AG04450 (cell line): ENCODE measurements around the gene USP9Y. TPM values are rescaled to one million over a fixed set of nuclear protein-coding genes. Genes with fewer than 3 reads are reported as not detected.

Source experiments
- CTCF ChIA-PET: fragments of 300-600, 350-600 bp; formaldehyde crosslinking; extraction: SDS; loops from one replicate; lab custom pipeline; 2022; ENCODE audit warnings: antibody characterized with exemption, inconsistent platforms; lab: Charles Lee
- POLR2A ChIA-PET: fragments of 350-600 bp; formaldehyde crosslinking; extraction: SDS; loops from one replicate; lab custom pipeline; 2021; ENCODE audit warnings: antibody characterized with exemption, inconsistent platforms; lab: Yijun Ruan, JAX
- DNase-seq: peaks from one replicate; pipeline ENCODE4 v3.0.0-alpha.2; 2011; ENCODE audit warnings: low read depth, low spot score
- H3K27ac ChIP-seq: one replicate; pipeline ENCODE4 v1.5.1; 2012; ENCODE audit warnings: low read depth, low read length, control low read depth
- H3K27me3 ChIP-seq: one replicate; pipeline ENCODE4 v1.6.0; 2012; ENCODE audit warnings: low read length; ENCODE audit not compliant: control insufficient read depth, insufficient read depth
- H3K4me3 ChIP-seq: 2 replicates; pipeline ENCODE4 v1.5.1; 2011; ENCODE audit warnings: mild to moderate bottlenecking, low read depth, low read length, control low read depth
- H3K9me3 ChIP-seq: 2 replicates; pipeline ENCODE4 v1.5.1; 2012; ENCODE audit warnings: low read length; ENCODE audit not compliant: control insufficient read depth, insufficient read depth
- polyA plus RNA-seq: library from polyadenylated mRNA; depleted of rRNA; stranded (reverse); fragments of >200 nt; gene quantifications from 2 replicates; pipeline ENCODE4 v1.2.3, GENCODE V29; 2011
- TF ChIP-seq, protein P1 (sequence below): IDR thresholded peaks from 2 replicates; pipeline ENCODE4 v1.5.1; 2011; ENCODE audit warnings: low read depth, low read length, control low read depth, inconsistent platforms

Gene USP9Y
- polyA plus RNA-seq, 1 experiment = 51.8 TPM

DNA sequence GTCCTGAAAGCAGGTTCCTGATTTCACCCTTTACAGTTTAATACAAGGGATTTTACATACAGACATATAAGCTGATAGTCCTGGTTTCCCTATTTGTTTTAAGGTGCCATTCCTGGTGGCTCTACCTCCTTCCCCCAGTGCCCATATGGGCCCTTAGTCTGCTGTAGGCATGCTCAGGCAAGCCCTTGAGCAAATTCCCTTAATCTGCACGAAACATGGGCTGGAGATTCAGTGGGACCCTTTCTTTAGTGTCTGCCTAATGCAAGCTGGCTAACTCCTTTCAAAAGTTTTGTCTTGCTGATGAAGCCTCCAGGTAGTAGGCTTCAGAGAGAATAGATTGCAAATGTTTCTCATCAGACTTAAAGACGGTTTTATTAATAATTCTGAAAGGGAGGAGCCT lies 22.9 kb upstream of the USP9Y start:
- Histone ChIP-seq H3K4me3 (no peak overlapping the region), H3K9me3 (peaks cover 11% of the 10 kb centered on the region), H3K27ac (no peak overlapping the region), H3K27me3 (no peaks in the 10 kb centered on the region)
- ChIA-PET POLR2A (no interaction called here), CTCF (no interaction called here)
- TF ChIP-seq, protein P1, sequence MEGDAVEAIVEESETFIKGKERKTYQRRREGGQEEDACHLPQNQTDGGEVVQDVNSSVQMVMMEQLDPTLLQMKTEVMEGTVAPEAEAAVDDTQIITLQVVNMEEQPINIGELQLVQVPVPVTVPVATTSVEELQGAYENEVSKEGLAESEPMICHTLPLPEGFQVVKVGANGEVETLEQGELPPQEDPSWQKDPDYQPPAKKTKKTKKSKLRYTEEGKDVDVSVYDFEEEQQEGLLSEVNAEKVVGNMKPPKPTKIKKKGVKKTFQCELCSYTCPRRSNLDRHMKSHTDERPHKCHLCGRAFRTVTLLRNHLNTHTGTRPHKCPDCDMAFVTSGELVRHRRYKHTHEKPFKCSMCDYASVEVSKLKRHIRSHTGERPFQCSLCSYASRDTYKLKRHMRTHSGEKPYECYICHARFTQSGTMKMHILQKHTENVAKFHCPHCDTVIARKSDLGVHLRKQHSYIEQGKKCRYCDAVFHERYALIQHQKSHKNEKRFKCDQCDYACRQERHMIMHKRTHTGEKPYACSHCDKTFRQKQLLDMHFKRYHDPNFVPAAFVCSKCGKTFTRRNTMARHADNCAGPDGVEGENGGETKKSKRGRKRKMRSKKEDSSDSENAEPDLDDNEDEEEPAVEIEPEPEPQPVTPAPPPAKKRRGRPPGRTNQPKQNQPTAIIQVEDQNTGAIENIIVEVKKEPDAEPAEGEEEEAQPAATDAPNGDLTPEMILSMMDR = no peak
- DNase-seq = no peak

DNA sequence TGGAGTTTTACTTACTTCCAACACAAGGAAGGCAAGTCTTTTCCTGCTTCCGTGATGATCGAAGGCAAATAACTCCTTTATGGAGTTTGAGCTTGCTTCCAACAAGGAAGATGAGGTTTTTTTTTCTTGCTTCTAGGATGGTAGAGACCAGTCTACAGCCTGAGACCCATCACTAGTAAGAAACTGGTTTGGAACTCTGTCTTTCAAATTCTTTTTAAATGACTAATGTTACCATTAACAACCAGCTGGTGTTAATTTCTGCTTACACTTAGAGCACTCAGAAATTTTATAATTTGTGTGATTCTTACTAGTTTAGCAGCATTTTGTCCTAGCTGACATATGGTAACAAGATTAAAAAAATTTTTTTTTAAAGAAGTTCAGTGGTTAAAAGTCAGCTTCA lies 19.5 kb upstream of the USP9Y start:
- no peaks in the 10 kb centered on the region for H3K27me3 ChIP-seq
- CTCF ChIA-PET = interaction anchor here (0.6 kb wide), 1 partner anchor 31 kb away, joined by 5 read pairs; no protein-coding TSS in a partner anchor
- peaks cover 10% of the 10 kb centered on the region for H3K9me3 ChIP-seq
- no peak overlapping the region for H3K4me3 ChIP-seq
- POLR2A ChIA-PET = interaction anchor here (0.6 kb wide), 1 partner anchor 22 kb away, joined by 3 read pairs; no protein-coding TSS in a partner anchor
- DNase-seq = no peak
- TF ChIP-seq, protein P1 = no peak
- H3K27ac ChIP-seq = no peak overlapping the region

DNA sequence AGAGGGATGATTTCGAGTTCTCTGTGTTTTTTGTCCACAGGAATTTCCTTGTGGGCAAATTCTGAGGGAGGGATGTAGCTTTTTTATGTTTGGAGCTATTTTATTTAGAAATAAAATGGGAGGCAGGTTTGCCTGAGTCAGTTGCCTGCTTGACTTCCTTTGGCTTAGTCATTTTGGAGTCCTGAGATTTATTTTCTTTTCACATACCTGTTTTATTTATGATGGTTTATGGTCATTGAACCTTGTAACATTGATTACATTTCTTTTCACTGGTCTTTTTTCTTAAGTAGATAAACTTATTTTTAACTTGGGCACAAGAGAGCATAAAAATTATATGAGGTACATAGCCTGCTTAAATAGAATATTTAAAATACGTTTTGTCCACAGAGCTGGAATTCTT lies 12.7 kb upstream of the USP9Y start:
- no peaks in the 10 kb centered on the region for H3K9me3 ChIP-seq
- H3K4me3 ChIP-seq = no peak overlapping the region
- no peak for DNase-seq
- ChIA-PET POLR2A (no interaction called here), CTCF (interaction anchor here (1.1 kb wide), 1 partner anchor 120 kb away, joined by 3 read pairs; no protein-coding TSS in a partner anchor)
- peak overlapping the region; percentile 11 for H3K27ac ChIP-seq
- TF ChIP-seq, protein P1 = no peak
- no peaks in the 10 kb centered on the region for H3K27me3 ChIP-seq

DNA sequence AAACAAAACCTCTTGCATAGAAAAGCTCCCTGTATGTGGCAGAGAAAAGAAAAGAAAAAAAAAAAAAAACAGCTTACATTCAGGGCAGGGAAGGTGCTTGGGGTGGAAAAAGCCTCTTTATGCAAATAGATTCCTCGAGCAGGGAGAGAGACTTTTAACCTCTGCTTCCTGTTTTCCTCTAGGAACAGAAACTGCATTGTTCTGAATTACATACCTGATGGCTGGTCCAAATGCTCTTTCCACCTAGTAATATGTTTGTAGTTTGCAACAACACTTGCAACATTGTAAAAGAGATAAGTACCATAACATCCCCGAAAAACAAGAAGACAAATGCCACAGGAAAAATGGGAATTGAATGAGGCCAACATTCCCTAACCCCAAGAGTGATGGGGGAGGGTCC lies 944 bp upstream of the USP9Y start:
- CTCF ChIA-PET = no interaction called here
- TF ChIP-seq, protein P1 = no peak
- Histone ChIP-seq H3K27me3 (no peaks in the 10 kb centered on the region), H3K4me3 (no peak overlapping the region), H3K27ac (no peak overlapping the region), H3K9me3 (peaks cover 14% of the 10 kb centered on the region)
- DNase-seq = no peak
- POLR2A ChIA-PET = no interaction called here

DNA sequence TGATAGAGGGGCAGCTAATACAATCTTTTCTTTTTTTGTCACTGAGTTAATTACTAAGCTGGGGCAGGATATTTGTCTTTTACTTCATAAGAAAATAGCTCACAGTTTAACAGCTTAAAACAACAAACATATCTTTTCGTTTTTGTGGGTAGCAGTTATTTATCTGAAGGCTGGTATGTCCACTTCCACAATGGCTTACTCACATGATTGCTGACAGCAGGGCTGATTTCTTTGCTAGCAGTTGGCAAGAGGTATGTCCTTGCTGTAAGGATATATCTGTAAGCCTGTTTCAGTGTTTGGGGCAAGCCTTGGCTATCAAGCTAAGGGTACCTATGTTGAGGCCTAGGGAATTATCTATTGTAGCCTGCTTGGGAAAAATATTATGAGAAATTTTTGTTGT lies 1.1 kb downstream of the USP9Y start:
- TF ChIP-seq, protein P1 = no peak
- POLR2A ChIA-PET = no interaction called here
- DNase-seq = peak; percentile 6
- no peak overlapping the region for H3K4me3 ChIP-seq
- H3K27ac ChIP-seq = no peak overlapping the region
- H3K27me3 ChIP-seq = no peaks in the 10 kb centered on the region
- H3K9me3 ChIP-seq = peaks cover 14% of the 10 kb centered on the region
- CTCF ChIA-PET = interaction anchor here (1.4 kb wide), 1 partner anchor 8 kb away, joined by 6 read pairs; no protein-coding TSS in a partner anchor
